HepG2 (cell line): ENCODE data around the gene CCDC175. TPM values are rescaled to one million over a fixed set of nuclear protein-coding genes. Genes with fewer than 3 reads are reported as not detected.

Source experiments
- ATAC-seq: fragments of 200-7000 bp; cut with Tn5 transposase; 3 replicates; pipeline ENCODE4 v1.9.1; 2020; ENCODE audit warnings: mild to moderate bottlenecking, moderate library complexity
- BruUV-seq: library from RNA; stranded (reverse); fragments of 400-500 nt; replicated peaks from 2 replicates; lab custom pipeline; 2021; lab: Mats Ljungman, UMichigan
- CTCF ChIA-PET: fragments of 300-600 bp; formaldehyde crosslinking; extraction: SDS; loops from one replicate; lab custom pipeline; 2021; ENCODE audit warnings: low total read pairs, inconsistent platforms, low intra/inter-chr PET ratio; lab: Yijun Ruan, JAX
- POLR2A ChIA-PET: fragments of 350-600 bp; sonication (Branson Sonifier 250); formaldehyde crosslinking; loops from one replicate; lab custom pipeline; 2020; ENCODE audit warnings: antibody characterized with exemption, inconsistent platforms; lab: Yijun Ruan, JAX
- DNase-seq: peaks from one replicate; pipeline ENCODE4 v3.0.0-alpha.2; 2015; ENCODE audit warnings: low spot score
- FAIRE-seq: peaks from 3 replicates; lab custom pipeline; 2011; peaks lifted over from hg19 to GRCh38; lab: Jason Lieb, UNC
- H2AFZ ChIP-seq: one replicate; pipeline ENCODE4 v1.6.1; 2011; ENCODE audit warnings: low read length, inconsistent platforms
- H3K27ac ChIP-seq: fragments of 300-600 bp; 3 replicates; pipeline ENCODE4 v1.8.0; 2011; ENCODE audit warnings: mixed run types, mild to moderate bottlenecking, mixed read lengths, low read length, inconsistent platforms; ENCODE audit not compliant: insufficient read depth; ENCODE audit errors: extremely low read length
- H3K27me3 ChIP-seq, 2 experiments: fragments of 200-600 bp in 1 of 2; 2 replicates in 1 of 2; 3 replicates in 1 of 2; pipeline versions ENCODE4 v1.6.0 to v1.8.0; 2011; ENCODE audit warnings: low read length in 2 of 2, mild to moderate bottlenecking in 2 of 2, moderate library complexity in 2 of 2, inconsistent platforms in 1 of 2; ENCODE audit not compliant: insufficient read depth in 2 of 2, control insufficient read depth in 1 of 2
- H3K36me3 ChIP-seq, 2 experiments: fragments of 200-600 bp in 1 of 2; replicated peaks in 1 of 2; 2 replicates in 1 of 2; 3 replicates in 1 of 2; pipeline versions ENCODE4 v1.5.1 to v1.8.0; 2011; ENCODE audit warnings: low read length in 2 of 2, inconsistent platforms in 1 of 2; ENCODE audit not compliant: insufficient read depth in 2 of 2, control insufficient read depth in 1 of 2
- H3K4me1 ChIP-seq: 2 replicates; pipeline ENCODE4 v1.5.1; 2012; ENCODE audit warnings: low read length, inconsistent platforms; ENCODE audit not compliant: insufficient read depth
- H3K4me2 ChIP-seq: 2 replicates; pipeline ENCODE4 v1.6.0; 2011; ENCODE audit warnings: low read depth, low read length, inconsistent platforms
- H3K4me3 ChIP-seq, 3 experiments: fragments of 200-600 bp in 1 of 3; sonication (generic), shearing (Covaris generic) in 1 of 3; replicated peaks in 1 of 3; 2 replicates each; pipeline ENCODE4 v1.5.1; 2011 to 2016; ENCODE audit warnings: low read length in 3 of 3, inconsistent platforms in 2 of 3, low read depth in 2 of 3, mild to moderate bottlenecking in 2 of 3, control low read depth in 1 of 3, mixed read lengths in 1 of 3; ENCODE audit not compliant: insufficient read depth in 1 of 3
- H3K79me2 ChIP-seq: one replicate; pipeline ENCODE4 v1.6.1; 2011; ENCODE audit warnings: low read length, inconsistent platforms; ENCODE audit not compliant: insufficient read depth
- H3K9ac ChIP-seq: 2 replicates; pipeline ENCODE4 v1.6.0; 2011; ENCODE audit warnings: mild to moderate bottlenecking, low read depth, low read length, inconsistent platforms; ENCODE audit not compliant: insufficient read depth
- H3K9me3 ChIP-seq: 2 replicates; pipeline ENCODE4 v1.5.1; 2012; ENCODE audit warnings: mild to moderate bottlenecking, low read length
- H4K20me1 ChIP-seq: 2 replicates; pipeline ENCODE4 v1.6.0; 2011; ENCODE audit warnings: inconsistent platforms, mild to moderate bottlenecking, low read length, moderate library complexity; ENCODE audit not compliant: insufficient read depth
- NCOA2 ChIP-seq: sonication (generic); formaldehyde crosslinking; IDR thresholded peaks from 2 replicates; pipeline ENCODE4 v1.8.0; 2022; ENCODE audit warnings: inconsistent platforms
- RBFOX2 ChIP-seq: fragments of 200-400 bp; formaldehyde crosslinking; IDR thresholded peaks from 2 replicates; pipeline ENCODE4 v1.6.1; 2017; ENCODE audit warnings: low read depth, mild to moderate bottlenecking, low read length
- REPIN1 ChIP-seq: sonication (generic); formaldehyde crosslinking; IDR thresholded peaks from 2 replicates; pipeline ENCODE4 v1.8.0; 2022; ENCODE audit warnings: missing genetic modification reagents, low read depth, mild to moderate bottlenecking, borderline replicate concordance
- ZNF12 ChIP-seq: sonication (generic); formaldehyde crosslinking; IDR thresholded peaks from 2 replicates; pipeline ENCODE4 v1.5.0; 2020; ENCODE audit warnings: missing genetic modification reagents
- WGBS: methylation state at CpG from one replicate; pipeline ENCODE4 v1.1.6; 2017; ENCODE audit warnings: low lambda C conversion rate; 5-methylcytosine and 5-hydroxymethylcytosine counted together
- in situ Hi-C: cut with HindIII; loops from 2 replicates; pipeline ENCODE4 v1.10.0; 2017; ENCODE audit warnings: low pct_unique_long_range_greater_than_20kb; ENCODE audit not compliant: extremely low pct_ligation_motif_present
- intact Hi-C: fragments of 100-400 bp; cut with micrococcal nuclease; formaldehyde crosslinking; loops from one replicate; pipeline ENCODE4 v1.10.0; 2022; ENCODE audit not compliant: unreplicated experiment
- polyA plus RNA-seq, 8 experiments: library from polyadenylated mRNA; depleted of rRNA in 3 of 8; stranded (reverse) in 7 of 8; unstranded in 1 of 8; fragments of >200 nt; fragmentation: Illumina TruSeq in 4 of 8; extraction: Trizol in 4 of 8; gene quantifications; 2 replicates each; pipeline versions ENCODE4 v1.2.1 to v1.2.3, GENCODE V29; 2011 to 2016; ENCODE audit warnings: low read depth in 4 of 8, missing spikeins in 1 of 8, mixed read lengths in 1 of 8; ENCODE audit not compliant: insufficient read depth in 1 of 8
- total RNA-seq, 5 experiments: library from RNA; depleted of rRNA; stranded (reverse); fragments of >200 nt; fragmentation: Illumina TruSeq; extraction: Trizol; gene quantifications; 2 replicates each; pipeline ENCODE4 v1.2.3, GENCODE V29; 2016; ENCODE audit warnings: low read depth in 1 of 5
- TF ChIP-seq, protein P1 (sequence below): sonication (generic); formaldehyde crosslinking; conservative IDR thresholded peaks from 2 replicates; pipeline ENCODE4 v1.8.1; 2023; ENCODE audit warnings: missing genetic modification reagents

CCDC175 gene
- total and polyA plus RNA-seq, 2 of the 13 experiments (the other 11 are each of a cell fraction or from before 2014, with no cell fraction given), result not detected

DNA sequence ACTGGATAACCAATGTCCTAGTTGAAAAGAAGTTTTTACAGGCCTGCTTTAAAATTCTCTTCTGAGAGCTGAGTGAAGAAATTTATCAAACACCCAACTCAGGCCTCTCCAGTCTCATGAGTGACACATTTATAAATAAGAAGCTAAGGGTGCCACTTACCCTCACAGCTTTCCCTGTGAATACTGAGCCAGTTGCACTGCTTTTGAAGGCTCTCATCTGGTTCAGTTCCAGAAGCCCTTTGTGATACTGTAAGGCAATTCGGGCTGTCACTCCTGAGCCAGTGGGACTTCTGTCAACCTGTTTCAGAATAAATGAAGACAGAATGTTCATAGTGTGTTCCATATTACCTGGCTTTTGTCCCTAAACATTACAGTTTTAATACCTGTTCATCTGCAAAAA is 100.9 kb downstream of the CCDC175 start:
- no peak overlapping the region for H3K9ac ChIP-seq
- H3K36me3 ChIP-seq, result peaks cover 19 to 43% of the 10 kb centered on the region in 2 experiments
- H4K20me1 ChIP-seq, result no peaks in the 10 kb centered on the region; the same call in 1 of the 2 replicates
- DNase-seq (no peak), FAIRE-seq (no peak), ATAC-seq (no peak)
- no TSS peak for BruUV-seq
- H3K4me1 ChIP-seq, result peaks cover 9% of the 10 kb centered on the region
- intact Hi-C loops (no loop called here), in situ Hi-C loops (no loop called here)
- 75% methylated on average over 1 of the region's 1 CpG for WGBS
- no peak overlapping the region for H3K4me2 ChIP-seq
- TF ChIP-seq REPIN1 (CRISPR knock-in tag) (no peak), ZNF12 (CRISPR knock-in tag) (no peak)
- TF ChIP-seq, protein P1, sequence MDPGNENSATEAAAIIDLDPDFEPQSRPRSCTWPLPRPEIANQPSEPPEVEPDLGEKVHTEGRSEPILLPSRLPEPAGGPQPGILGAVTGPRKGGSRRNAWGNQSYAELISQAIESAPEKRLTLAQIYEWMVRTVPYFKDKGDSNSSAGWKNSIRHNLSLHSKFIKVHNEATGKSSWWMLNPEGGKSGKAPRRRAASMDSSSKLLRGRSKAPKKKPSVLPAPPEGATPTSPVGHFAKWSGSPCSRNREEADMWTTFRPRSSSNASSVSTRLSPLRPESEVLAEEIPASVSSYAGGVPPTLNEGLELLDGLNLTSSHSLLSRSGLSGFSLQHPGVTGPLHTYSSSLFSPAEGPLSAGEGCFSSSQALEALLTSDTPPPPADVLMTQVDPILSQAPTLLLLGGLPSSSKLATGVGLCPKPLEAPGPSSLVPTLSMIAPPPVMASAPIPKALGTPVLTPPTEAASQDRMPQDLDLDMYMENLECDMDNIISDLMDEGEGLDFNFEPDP, result no peak
- H3K27ac ChIP-seq, result no peak overlapping the region
- ChIA-PET CTCF (no interaction called here), POLR2A (interaction anchor here (1.8 kb wide), 1 partner anchor 8 kb away, joined by 6 read pairs; the partner anchor contains the start of genes JKAMP and L3HYPDH)
- H3K79me2 ChIP-seq, result peaks cover under 1% of the 10 kb centered on the region
- no peaks in the 10 kb centered on the region for H3K9me3 ChIP-seq
- no peak overlapping the region for H2AFZ ChIP-seq
- no peak overlapping the region for H3K4me3 ChIP-seq
- no peaks in the 10 kb centered on the region for H3K27me3 ChIP-seq

DNA sequence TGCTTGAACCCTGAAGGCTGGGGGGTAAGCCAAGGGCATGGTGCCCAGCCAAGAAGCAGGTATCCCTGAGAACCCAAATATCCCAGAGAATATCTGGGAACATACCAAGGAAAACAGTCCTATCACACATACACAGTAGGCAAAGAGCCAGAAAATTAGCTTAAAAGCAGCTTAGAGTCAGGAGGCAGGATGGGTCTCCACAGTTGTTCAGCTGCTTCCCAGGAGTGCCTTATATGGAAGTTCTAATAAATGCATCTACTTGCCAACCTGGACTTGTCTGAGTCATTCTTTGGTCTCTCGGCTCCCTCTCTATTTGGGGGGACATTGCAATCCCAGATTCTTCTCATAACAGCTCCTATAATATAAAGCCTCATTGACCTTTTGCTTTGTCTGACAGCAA is 102.4 kb downstream of the CCDC175 start:
- H3K4me3 ChIP-seq, result no peak overlapping the region
- H4K20me1 ChIP-seq, result no peaks in the 10 kb centered on the region; the same call in 1 of the 2 replicates
- no TSS peak for BruUV-seq
- H3K9me3 ChIP-seq, result no peaks in the 10 kb centered on the region
- no peak overlapping the region for H3K4me2 ChIP-seq
- WGBS, result 100% methylated on average over 1 of the region's 1 CpG
- H3K27me3 ChIP-seq, result no peaks in the 10 kb centered on the region
- no peaks in the 10 kb centered on the region for H3K79me2 ChIP-seq
- no peak for ATAC-seq
- POLR2A ChIA-PET, result interaction anchor here (1.9 kb wide), 1 partner anchor 10 kb away, joined by 4 read pairs; the partner anchor contains the start of genes JKAMP and L3HYPDH
- FAIRE-seq, result no peak
- CTCF ChIA-PET, result no interaction called here
- TF ChIP-seq NCOA2 (CRISPR knock-in tag) (no peak), RBFOX2 (0 out of 2 replicates have a peak, but pooled peaks have one; percentile 20)
- intact Hi-C loops, result no loop called here
- no peak overlapping the region for H3K9ac ChIP-seq
- no peaks in the 10 kb centered on the region for H3K4me1 ChIP-seq
- in situ Hi-C loops, result no loop called here
- no peak for DNase-seq
- H3K27ac ChIP-seq, result no peak overlapping the region
- H2AFZ ChIP-seq, result no peak overlapping the region
- peaks cover 19 to 50% of the 10 kb centered on the region in 2 experiments for H3K36me3 ChIP-seq
